ENCODE measurements around the gene PPP2R1B.

The PPP2R1B gene

GRCh38 chr11:111688013-111688412 is 78.2 kb downstream of the PPP2R1B start:
- no peak for DNase-seq

- no peak for DNase-seq
These were observed 81.9 kb downstream of the PPP2R1B start for GRCh38 chr11:111684251-111684650.

- no peak for DNase-seq
These were observed 82.4 kb downstream of the PPP2R1B start for GRCh38 chr11:111683806-111684205.

- no peak for DNase-seq
These were observed 85.6 kb downstream of the PPP2R1B start for GRCh38 chr11:111680486-111681175.

All from NCI-H187 (cell line).